ENCODE data around the gene HSD11B1L.
"Not testable (repeated sequence)": the region's sequence is repeated elsewhere in the genome, so short reads cannot be mapped to it uniquely, and the experiment has no call there.

The HSD11B1L gene

DNA sequence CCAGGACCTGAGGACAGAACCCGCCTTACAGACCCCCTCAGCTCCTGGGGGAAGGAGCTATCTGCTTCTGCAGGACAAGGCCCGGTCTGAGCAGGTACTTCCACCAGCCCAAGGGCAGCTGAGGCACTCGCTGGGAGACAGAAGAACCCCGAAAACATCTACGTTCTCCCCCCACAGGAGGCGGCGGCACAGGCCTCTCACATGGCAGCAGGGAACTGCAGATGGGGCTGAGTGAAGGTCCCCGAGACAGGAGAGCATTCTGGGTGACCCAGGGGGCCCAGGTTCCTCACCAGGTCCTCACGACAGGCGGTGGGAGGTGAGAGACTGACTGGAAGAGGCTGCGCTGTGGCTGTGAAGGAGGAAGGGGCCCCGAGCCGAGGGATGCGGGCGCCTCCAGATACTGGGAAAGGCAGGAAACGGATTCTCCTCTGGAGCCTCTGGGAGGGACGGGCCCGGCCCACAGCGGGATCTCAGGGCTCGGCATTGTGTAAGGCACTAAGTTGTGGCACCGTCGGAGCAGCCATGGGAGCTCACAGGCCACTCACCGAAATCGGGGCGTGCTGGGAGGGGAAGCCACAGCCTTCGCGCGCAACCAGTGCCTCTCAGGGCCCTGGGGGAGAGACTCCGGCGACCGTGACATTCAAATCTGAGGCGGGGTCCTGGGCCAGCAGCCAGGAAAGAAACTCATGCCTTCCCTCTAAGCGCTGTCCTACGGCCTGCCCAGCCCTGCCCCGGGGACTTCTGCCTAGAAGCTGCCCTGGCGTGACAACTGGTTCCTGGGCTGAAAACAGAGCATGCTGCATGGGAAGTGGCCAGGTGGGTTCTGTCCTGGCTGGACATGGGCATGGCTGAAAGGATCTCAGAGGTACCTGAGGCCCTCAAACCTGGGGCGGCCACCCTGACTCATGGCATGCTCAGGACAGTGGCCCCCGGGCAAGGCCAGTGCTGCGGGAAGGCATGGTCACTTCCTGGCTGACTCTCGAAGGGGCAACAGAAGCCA is 23.3 kb downstream of the HSD11B1L start:
- no peak for DNase-seq

- no peak for DNase-seq
These were observed 24.7 kb downstream of the HSD11B1L start for GRCh38 chr19:5705552-5705951.

- no peak for DNase-seq
These were observed 26.2 kb downstream of the HSD11B1L start for GRCh38 chr19:5706876-5707573.

DNA sequence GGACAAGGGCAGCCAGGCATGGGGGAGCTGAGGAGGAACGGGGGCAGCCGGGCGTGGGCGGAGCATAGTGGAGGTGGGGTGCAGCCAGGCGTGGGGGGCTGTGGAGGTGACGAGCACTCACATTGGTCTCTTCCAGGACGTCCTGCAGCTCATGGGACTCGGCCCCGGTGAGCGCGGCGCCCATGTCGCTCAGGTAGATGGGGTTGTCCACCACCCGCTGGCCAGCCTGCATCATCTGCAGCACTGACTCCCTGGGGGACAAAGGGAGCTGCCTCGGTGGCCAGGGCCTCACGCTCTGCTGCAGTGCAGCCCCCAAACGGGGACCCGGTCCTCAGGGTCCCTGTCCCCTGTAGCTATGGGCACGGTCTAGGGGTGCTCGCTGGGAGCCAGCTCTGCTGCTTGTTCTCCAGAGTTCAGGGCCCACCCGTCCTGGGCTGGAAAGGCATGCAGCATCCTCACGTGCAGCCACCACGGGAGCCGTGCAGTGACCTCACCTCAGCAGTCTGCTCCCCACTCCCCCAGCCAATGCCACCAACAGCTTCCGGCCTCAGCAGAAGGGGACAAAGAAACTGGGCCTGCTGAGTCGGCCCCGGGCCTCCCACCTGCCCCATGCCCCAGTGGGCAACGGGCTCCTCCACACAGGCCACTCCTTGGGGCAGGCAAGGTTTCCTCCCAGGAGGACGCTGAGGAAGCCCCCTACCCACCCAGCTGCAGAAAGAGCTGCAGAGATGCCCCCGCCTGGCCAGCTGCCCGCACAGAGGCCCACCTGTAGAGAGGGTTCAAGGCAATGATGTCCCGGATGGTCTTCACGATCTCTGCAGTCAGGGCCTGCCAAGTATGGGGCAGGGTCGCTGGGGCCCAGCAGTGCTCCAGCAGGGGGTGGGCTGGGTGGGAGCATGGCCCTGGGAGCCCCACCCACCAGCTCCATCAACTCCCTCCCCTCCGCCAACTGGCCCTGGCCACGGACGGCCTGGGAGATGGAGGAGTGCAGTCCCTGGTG is 27.0 kb downstream of the HSD11B1L start:
- no peak for DNase-seq

- DNase-seq, result no peak
These were observed 30.2 kb downstream of the HSD11B1L start for GRCh38 chr19:5711025-5711424.

DNA sequence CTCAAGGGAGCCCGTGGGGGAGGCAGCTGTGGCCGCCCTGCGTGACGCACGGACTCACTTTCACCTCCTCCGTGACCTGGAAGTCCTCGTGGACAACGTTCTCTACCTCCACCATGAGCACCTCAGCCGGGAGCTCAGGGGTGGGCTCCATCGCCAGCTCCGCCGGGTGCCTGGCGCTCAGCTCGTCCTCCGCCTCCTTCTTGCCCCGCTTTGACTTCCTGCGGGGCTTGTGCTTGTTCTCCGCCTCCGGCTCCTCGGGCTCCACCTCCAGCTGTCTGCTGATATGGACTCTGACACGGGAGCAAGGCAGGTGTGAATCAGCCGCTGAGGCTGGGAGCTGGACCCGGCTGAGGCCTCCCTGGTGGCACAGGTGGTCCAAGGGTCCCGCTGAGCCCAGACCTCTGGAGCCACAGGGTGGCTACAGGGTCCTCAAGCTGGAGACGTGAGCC is 30.9 kb downstream of the HSD11B1L start:
- DNase-seq, result no peak

DNA sequence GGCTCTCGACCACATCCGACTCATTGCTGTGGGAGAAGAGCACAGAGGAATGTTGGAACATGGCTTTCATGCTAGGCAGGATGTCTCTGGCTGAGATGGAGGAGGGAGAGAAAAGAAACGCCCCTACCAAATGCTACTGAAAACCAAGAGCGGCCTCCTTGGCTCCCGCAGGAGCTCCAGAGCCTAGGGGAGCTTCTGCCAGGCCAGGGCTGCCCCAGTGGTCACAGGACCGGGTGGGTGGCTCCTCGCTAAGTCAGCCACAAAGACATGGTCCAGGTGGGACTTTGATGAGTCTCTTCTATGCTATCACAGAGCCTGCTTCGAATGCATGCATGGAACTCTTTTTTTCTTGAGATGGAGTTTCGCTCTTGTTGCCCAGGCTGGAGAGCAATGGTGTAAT is 32.4 kb downstream of the HSD11B1L start:
- no peak for DNase-seq

DNA sequence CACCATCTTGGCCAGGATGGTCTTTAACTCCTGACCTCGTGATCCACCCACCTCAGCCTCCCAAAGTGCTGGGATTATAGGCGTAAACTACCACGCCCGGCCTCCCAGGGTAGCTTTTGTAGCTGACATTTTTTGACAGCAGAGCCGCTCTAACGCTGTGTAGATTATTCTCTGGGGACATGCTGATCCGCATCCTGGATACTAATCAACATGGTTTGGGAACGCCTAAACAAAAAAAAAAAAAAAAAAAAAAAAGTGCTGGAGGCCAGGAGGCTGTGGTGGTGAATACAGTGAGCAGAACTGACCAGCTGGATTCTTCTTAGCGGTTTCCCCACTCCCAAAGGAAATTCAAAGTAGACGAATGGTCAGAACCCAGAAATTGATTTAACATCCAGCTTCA is 34.0 kb downstream of the HSD11B1L start:
- no peak for DNase-seq

GRCh38 chr19:5717215-5717935 is 36.5 kb downstream of the HSD11B1L start:
- no peak for DNase-seq

- no peak for DNase-seq
These were observed 37.3 kb downstream of the HSD11B1L start for GRCh38 chr19:5718037-5718578.

DNA sequence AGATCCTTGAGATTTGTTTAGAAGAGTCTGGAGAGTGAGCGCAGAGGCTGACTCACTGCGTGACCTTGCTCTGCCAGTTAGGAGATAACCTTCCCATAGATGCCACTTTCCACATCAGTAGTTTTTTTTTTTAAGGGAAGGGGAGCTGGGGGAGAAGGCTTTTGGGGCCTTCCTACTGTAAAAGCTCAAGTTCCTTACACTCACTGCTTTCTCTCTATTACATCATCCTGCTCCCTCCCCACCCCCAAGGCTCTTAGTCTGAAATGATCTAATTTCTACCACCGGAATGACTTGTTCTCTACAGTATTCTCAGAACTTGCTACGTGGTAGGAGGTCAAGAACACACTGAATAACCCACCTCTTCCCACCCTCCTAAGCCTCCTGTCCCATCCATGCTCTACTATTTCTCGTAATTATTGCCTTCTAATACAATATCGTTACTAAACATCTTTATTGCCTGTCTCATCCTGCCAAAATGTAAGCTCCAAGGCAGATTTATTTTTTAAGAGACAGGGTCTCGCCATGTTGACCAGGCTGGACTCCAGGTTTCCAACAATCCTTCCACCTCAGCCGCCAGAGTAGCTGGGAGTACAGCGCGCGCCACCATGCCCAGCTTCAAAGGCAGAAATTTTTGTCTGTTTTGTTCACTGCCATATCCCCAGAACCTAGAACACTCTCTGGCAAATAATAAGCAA is 37.9 kb downstream of the HSD11B1L start:
- no peak for DNase-seq

- no peak for DNase-seq
These were observed 38.6 kb downstream of the HSD11B1L start for GRCh38 chr19:5719274-5719960.

DNA sequence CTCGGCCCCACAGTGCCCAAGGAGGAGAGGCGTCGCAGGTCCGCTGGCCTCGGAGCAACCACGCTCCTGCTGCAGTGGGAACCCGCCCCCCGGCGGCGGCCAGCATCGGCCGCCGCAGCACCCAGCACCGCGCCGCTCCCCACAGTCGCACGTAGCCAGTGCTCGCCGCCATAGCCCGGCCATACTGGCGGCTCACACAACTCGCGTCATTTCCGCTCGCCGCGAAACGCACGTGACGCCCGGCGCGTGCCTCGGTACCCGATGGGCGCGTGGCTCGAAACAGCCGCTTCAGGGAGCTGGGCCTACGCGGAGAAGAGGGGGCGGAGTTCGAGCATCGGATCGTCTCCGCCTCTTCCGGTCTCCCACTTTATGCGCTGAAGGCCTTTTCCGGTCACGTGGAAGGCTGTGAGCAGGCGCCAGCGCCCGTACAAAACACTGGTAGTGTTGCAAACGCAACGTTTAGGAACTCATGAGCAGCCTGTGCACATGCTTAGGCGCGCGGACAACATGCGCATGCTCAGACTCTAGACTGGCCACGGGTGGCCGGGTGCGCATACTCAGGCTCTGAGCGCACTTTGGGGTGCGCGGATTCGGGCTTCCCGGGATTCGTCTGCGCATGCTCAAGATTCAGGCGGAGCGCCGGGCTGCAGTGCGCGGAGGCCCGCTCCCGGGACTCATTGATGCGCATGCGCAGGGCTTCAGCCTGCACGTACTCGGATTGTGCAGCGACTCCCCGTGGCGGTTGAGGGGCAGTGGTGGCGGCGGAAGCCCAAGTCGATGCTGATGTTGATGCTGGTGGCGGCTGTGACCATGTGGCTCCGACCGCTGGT is 39.3 kb downstream of the HSD11B1L start, which contains the start of the genes CATSPERD and LONP1:
Gene CATSPERD, plus strand, starts transcription at position 677 of the 830 bp plus-strand sequence. Its CDS starts 101 bp downstream, at position 778.
Gene LONP1, minus strand, starts transcription at position 186 of the 830 bp plus-strand sequence. Its CDS starts 14 bp downstream, at position 172.
- DNase-seq, result peak; percentile 85 to 89

DNA sequence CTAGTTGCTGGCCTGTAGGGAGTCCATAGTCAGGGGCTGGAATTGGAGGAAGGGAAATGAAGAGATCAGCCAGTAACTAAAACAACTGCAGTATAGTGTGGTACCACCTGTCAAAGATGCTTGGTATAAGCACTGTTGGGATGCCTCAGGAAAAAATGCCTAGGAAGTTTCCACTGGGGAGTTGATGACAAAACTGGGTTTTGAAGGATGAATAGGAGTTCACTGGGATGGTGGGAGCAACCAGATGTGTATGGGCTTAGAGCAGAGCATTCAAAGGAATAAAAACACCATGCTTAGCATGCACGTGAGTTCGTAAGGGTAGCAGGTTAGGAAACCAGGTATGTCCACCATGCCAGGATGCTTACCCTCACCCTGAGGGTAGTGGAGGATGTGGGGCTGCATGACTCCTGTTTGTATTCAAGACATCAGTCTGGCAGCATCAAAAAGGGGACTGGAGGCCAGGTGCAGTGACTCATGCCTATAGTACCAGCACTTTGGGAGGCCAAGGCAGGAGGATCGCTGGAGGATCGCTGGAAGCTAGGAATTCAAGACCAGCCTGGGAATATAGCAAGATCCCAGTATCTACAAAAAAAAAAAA is 46.7 kb downstream of the HSD11B1L start:
- DNase-seq, result no peak

- not testable (repeated sequence) for DNase-seq
These were observed 52.3 kb downstream of the HSD11B1L start for GRCh38 chr19:5733172-5733571.

Data from NCI-H187 (cell line).